ENCODE results near the gene BCAS1. TPM values are rescaled to one million over a fixed set of nuclear protein-coding genes. Genes with fewer than 3 reads are reported as not detected.

Gene BCAS1
- total RNA-seq, 6 experiments from 2014 or later = 0.07 to 0.43 (median 0.15) TPM; not detected in 2

DNA sequence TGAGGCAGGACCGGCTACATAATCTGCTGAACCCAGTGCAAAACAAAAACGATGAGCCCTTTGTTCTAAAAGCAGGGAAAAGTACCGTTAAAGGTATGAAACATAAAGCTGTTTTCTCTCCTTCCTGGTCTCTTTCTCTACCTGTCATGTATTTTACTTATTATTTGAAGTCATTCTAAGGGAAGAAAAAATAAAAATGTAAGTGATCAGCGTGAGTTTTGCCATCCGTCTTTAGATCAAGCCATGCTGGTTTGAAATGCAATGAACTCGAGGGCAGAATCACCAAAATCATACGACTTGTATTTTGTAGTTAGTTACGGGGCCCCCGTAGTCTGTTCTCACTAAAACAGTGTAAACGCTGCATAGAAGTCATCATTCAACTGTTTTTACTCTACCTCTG is 2.9 kb upstream of the BCAS1 start:
- Histone ChIP-seq H3K4me3 (no peak overlapping the region), H3K36me3 (no peaks in the 10 kb centered on the region), H3K9me3 (no peaks in the 10 kb centered on the region), H3K4me1 (peaks cover 0 to 3% (median 0%) of the 10 kb centered on the region in 4 donors), H3K27ac (no peak overlapping the region), H3K27me3 (no peaks in the 10 kb centered on the region)
- DNase-seq (no peak), ATAC-seq (no peak)
- WGBS (ENCODE audit: insufficient coverage, low coverage, low lambda C conversion rate, missing lambda C conversion rate) = 73% methylated on average over 10 of the region's 10 CpGs
- intact Hi-C loops (cut with DNase I) = no loop called here
- no peak for TF ChIP-seq POLR2A (IDR thresholded peaks at IDR 0.05)
- no peak for TF ChIP-seq CTCF (IDR thresholded peaks at IDR 0.05)

DNA sequence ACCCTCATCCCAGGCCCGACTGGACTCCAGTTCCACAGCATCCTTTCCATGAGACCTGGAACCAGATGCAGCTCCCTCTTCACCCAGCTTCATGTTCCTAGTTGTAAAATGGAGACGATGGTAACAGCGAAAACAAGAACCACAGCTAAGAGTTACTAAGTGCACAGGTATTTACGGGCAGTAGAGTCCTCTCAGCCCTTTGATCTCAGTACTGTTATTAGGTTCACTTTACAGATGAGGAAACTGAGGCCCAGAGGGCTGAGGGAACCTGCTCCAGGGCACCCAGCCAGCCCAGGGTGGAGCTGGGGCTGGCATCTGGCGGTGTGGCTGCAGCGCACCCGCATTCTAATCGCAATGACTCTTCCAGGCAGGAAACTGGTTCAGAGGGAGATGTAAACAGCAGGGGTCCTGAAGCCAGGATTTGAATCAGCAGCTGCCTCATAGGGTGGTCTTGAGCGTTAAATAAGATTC is 858 bp downstream of the BCAS1 start:
- ATAC-seq = no peak
- Histone ChIP-seq H3K4me3 (no peak overlapping the region), H3K36me3 (no peaks in the 10 kb centered on the region), H3K9me3 (no peaks in the 10 kb centered on the region), H3K4me1 (peaks cover 0 to 10% (median 0%) of the 10 kb centered on the region in 4 donors), H3K27me3 (no peaks in the 10 kb centered on the region), H3K27ac (no peak overlapping the region)
- TF ChIP-seq CTCF (IDR thresholded peaks at IDR 0.05) = no peak
- TF ChIP-seq POLR2A (IDR thresholded peaks at IDR 0.05) = no peak
- 86% methylated on average over 4 of the region's 9 CpGs for WGBS (ENCODE audit: insufficient coverage, low coverage, low lambda C conversion rate, missing lambda C conversion rate)
- no peak for DNase-seq
- intact Hi-C loops (cut with DNase I) = no loop called here

DNA sequence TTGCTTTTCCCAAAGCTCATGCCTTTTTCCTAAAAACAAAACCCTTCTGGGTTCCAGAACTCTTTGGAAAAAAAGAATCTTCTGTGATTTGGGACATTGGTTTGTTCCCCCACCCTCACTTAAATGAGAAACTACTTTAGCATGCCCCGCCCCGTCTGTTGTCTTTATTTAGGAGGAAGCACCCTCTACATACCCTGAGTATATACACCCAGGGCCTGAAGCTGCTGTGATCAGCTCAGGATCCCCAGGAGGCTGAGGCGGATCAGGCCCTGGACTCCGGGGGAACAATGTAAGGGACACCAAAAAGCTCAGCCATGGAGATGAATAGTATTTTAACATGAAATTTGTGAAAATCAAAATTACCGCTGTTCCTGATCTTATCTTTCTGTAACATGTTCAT is 1.4 kb downstream of the BCAS1 start:
- Histone ChIP-seq H3K36me3 (no peaks in the 10 kb centered on the region), H3K9me3 (no peaks in the 10 kb centered on the region), H3K27ac (no peak overlapping the region), H3K4me3 (no peak overlapping the region), H3K27me3 (no peaks in the 10 kb centered on the region), H3K4me1 (peaks cover 0 to 10% (median 0%) of the 10 kb centered on the region in 4 donors)
- TF ChIP-seq CTCF (IDR thresholded peaks at IDR 0.05) = no peak
- TF ChIP-seq POLR2A (IDR thresholded peaks at IDR 0.05) = no peak
- intact Hi-C loops (cut with DNase I) = no loop called here
- DNase-seq (no peak), ATAC-seq (no peak)
- 97% methylated on average over 5 of the region's 5 CpGs for WGBS (ENCODE audit: insufficient coverage, low coverage, low lambda C conversion rate, missing lambda C conversion rate)

DNA sequence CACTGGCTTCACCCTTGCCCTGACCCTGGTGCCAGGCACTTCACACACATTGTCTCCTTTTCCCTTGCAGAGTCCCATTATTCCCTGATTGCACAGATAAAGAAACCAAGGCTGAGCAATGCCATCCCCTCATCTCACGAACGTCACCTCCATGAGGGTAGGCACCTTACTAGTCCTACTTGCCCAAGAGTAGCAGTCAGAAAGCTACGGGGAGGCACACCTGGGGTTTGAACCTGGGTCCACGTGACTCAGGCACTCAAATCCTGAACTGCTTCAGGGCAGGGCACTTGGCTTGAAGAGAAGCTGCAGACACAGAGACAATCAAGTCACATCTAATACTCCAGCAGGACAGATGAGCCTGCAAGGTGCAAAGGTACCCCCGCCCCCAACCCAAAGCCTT is 1.9 kb downstream of the BCAS1 start:
- 58% methylated on average over 3 of the region's 5 CpGs for WGBS (ENCODE audit: insufficient coverage, low coverage, low lambda C conversion rate, missing lambda C conversion rate)
- ATAC-seq (no peak), DNase-seq (no peak)
- H3K27me3 ChIP-seq = no peaks in the 10 kb centered on the region
- intact Hi-C loops (cut with DNase I) = no loop called here
- no peaks in the 10 kb centered on the region for H3K9me3 ChIP-seq
- peaks cover 0 to 10% (median 0%) of the 10 kb centered on the region in 4 donors for H3K4me1 ChIP-seq
- no peaks in the 10 kb centered on the region for H3K36me3 ChIP-seq
- TF ChIP-seq POLR2A (IDR thresholded peaks at IDR 0.05) (no peak), CTCF (IDR thresholded peaks at IDR 0.05) (no peak)
- no peak overlapping the region for H3K4me3 ChIP-seq
- H3K27ac ChIP-seq = no peak overlapping the region

Data from right lobe of liver (tissue), 6 donors.